GM12891 (cell line): ENCODE results near the gene GREM2.

Experiments
- POLR2A ChIP-seq: IDR thresholded peaks from 2 replicates; pipeline ENCODE4 v1.6.1; 2011; ENCODE audit warnings: low read depth, low read length, control low read depth
- POLR2AphosphoS5 ChIP-seq: IDR thresholded peaks from 2 replicates; pipeline ENCODE4 v1.6.1; 2011; ENCODE audit warnings: low read depth, low read length, control low read depth
- SPI1 ChIP-seq: IDR thresholded peaks from 2 replicates; pipeline ENCODE4 v1.6.1; 2011; ENCODE audit warnings: low read depth, low read length, control low read depth
- TAF1 ChIP-seq: IDR thresholded peaks from 2 replicates; pipeline ENCODE4 v1.6.1; 2011; ENCODE audit warnings: low read depth, low read length, control low read depth

- TF ChIP-seq POLR2AphosphoS5 (no peak), POLR2A (no peak), TAF1 (no peak), SPI1 (no peak)
These were observed 115.0 kb downstream of the GREM2 start for GRCh38 chr1:240496941-240497340.
